Body of pancreas (tissue), 4 donors: Measurements from ENCODE around the gene BPHL. TPM values are rescaled to one million over a fixed set of nuclear protein-coding genes. Genes with fewer than 3 reads are reported as not detected.

ENCODE experiments used
- ATAC-seq: fragments of 150-250 bp; one replicate; pipeline ENCODE4 v1.9.1; 2016
- DNase-seq, 4 donors: peaks; one replicate each; pipeline ENCODE4 v3.0.0-alpha.2; 2019
- H3K27ac ChIP-seq, 4 donors: fragments of 200-600 bp; sonication (generic); 1 replicate in 3 of 4; 2 replicates in 1 of 4; pipeline versions ENCODE4 v1.5.1 to v1.6.1; 2016 to 2019; ENCODE audit warnings: mild to moderate bottlenecking in 1 of 4, mixed read lengths in 1 of 4, moderate library complexity in 1 of 4
- H3K27me3 ChIP-seq, 2 donors: fragments of 200-600 bp; sonication (generic); one replicate each; pipeline ENCODE4 v1.6.0; 2016; ENCODE audit warnings: mild to moderate bottlenecking in 1 of 2
- H3K36me3 ChIP-seq, 2 donors: fragments of 200-600 bp; sonication (generic); replicated peaks in 1 of 2; 2 replicates each; pipeline ENCODE4 v1.5.1; 2016; ENCODE audit warnings: low read depth in 2 of 2; ENCODE audit not compliant: insufficient read depth in 1 of 2
- H3K4me1 ChIP-seq: fragments of 200-600 bp; sonication (generic); one replicate; pipeline ENCODE4 v1.6.0; 2016
- H3K4me3 ChIP-seq, 2 donors: fragments of 200-600 bp; sonication (generic); 1 replicate in 1 of 2; 2 replicates in 1 of 2; pipeline ENCODE4 v1.5.1; 2016 to 2019
- H3K9me3 ChIP-seq, 3 donors: fragments of 200-600 bp; sonication (generic); 1 replicate in 2 of 3; 2 replicates in 1 of 3; pipeline ENCODE4 v1.5.1; 2016
- CTCF ChIP-seq, 7 experiments: fragments of 450-650 bp in 4 of 7; fragments of 200-600 bp in 3 of 7; sonication (generic) in 3 of 7; IDR thresholded peaks; one replicate each; pipeline ENCODE4 v1.5.1; 2016 to 2019; ENCODE audit warnings: antibody characterized with exemption in 7 of 7
- POLR2A ChIP-seq, 3 donors: fragments of 450-650 bp; IDR thresholded peaks; one replicate each; pipeline ENCODE4 v1.6.1; 2016; ENCODE audit warnings: antibody characterized with exemption in 3 of 3, mild to moderate bottlenecking in 2 of 3
- WGBS, 2 donors: methylation state at CpG; one replicate each; pipeline ENCODE4 v1.1.5; 2017; 5-methylcytosine and 5-hydroxymethylcytosine counted together
- intact Hi-C: fragments of 100-400 bp; cut with DNase I; formaldehyde crosslinking; loops from one replicate; pipeline ENCODE4 v1.15.1; 2023
- total RNA-seq, 2 donors: library from RNA; depleted of rRNA; stranded (reverse); fragments of >200 nt; gene quantifications; one replicate each; pipeline ENCODE4 v1.1.0, GENCODE V29; 2016

The BPHL gene
- total RNA-seq, 2 donors from 2014 or later: 15.6 to 21.8 TPM

GRCh38 chr6:3109761-3110160, 8.8 kb upstream of the BPHL start:
- Histone ChIP-seq H3K27me3 (no peaks in the 10 kb centered on the region), H3K9me3 (no peaks in the 10 kb centered on the region), H3K4me3 (no peak overlapping the region), H3K36me3 (peaks cover 18 to 21% of the 10 kb centered on the region in 2 donors), H3K4me1 (no peaks in the 10 kb centered on the region), H3K27ac (no peak overlapping the region)
- intact Hi-C loops: no loop called here
- DNase-seq: no peak
- WGBS, 2 donors: 87 to 93% methylated on average over 3 of the region's 3 CpGs
- no peak for TF ChIP-seq CTCF (IDR thresholded peaks at IDR 0.05)
- no peak for TF ChIP-seq POLR2A (IDR thresholded peaks at IDR 0.05)
- no peak for ATAC-seq

GRCh38 chr6:3114377-3114776, 4.1 kb upstream of the BPHL start:
- no peaks in the 10 kb centered on the region for H3K27me3 ChIP-seq
- TF ChIP-seq POLR2A (IDR thresholded peaks at IDR 0.05): no peak
- no peak for TF ChIP-seq CTCF (IDR thresholded peaks at IDR 0.05)
- H3K27ac ChIP-seq: no peak overlapping the region
- H3K36me3 ChIP-seq: peaks cover 4 to 5% of the 10 kb centered on the region in 2 donors
- intact Hi-C loops: no loop called here
- no peaks in the 10 kb centered on the region for H3K9me3 ChIP-seq
- DNase-seq (no peak), ATAC-seq (no peak)
- 92 to 94% methylated on average over 6 of the region's 6 CpGs for WGBS, 2 donors
- no peak overlapping the region for H3K4me3 ChIP-seq
- peaks cover 7% of the 10 kb centered on the region for H3K4me1 ChIP-seq

GRCh38 chr6:3117912-3118352, 579 bp upstream of the BPHL start:
- Histone ChIP-seq H3K27ac (peak overlapping the region; percentile 80 to 98 (median 94)), H3K4me3 (peak overlapping the region; percentile 69 to 77), H3K4me1 (peaks cover 22% of the 10 kb centered on the region), H3K27me3 (no peaks in the 10 kb centered on the region), H3K36me3 (peaks cover 0 to 2% of the 10 kb centered on the region in 2 donors), H3K9me3 (no peaks in the 10 kb centered on the region)
- DNase-seq: no peak
- no peak for TF ChIP-seq CTCF (IDR thresholded peaks at IDR 0.05)
- no peak for TF ChIP-seq POLR2A (IDR thresholded peaks at IDR 0.05)
- ATAC-seq: peak; percentile 0
- WGBS, 2 donors: 15 to 25% methylated on average over 5 to 8 of the region's 8 CpGs
- intact Hi-C loops: no loop called here

GRCh38 chr6:3119040-3119723, 671 bp downstream of the BPHL start:
- Histone ChIP-seq H3K4me3 (peak overlapping the region; percentile 69 to 77), H3K9me3 (no peaks in the 10 kb centered on the region), H3K27ac (peak overlapping the region; percentile 80 to 98 (median 94)), H3K36me3 (no peaks in the 10 kb centered on the region), H3K4me1 (peaks cover 22% of the 10 kb centered on the region), H3K27me3 (no peaks in the 10 kb centered on the region)
- 19 to 25% methylated on average over 17 to 19 of the region's 19 CpGs for WGBS, 2 donors
- ATAC-seq (peak; percentile 22), DNase-seq (peak in 2 of 4 donors; percentile 20 to 33)
- TF ChIP-seq CTCF (IDR thresholded peaks at IDR 0.05): no peak
- no peak for TF ChIP-seq POLR2A (IDR thresholded peaks at IDR 0.05)
- intact Hi-C loops: no loop called here

- H3K4me3 ChIP-seq: no peak overlapping the region
- whole genome bisulfite sequencing, 2 donors: 61 to 77% methylated on average over 5 of the region's 5 CpGs
- intact Hi-C loops: loop anchor here (5.0 kb wide), 2 partner anchors 42 to 132 kb away; no protein-coding TSS in a partner anchor
- H3K4me1 ChIP-seq: peaks cover 22% of the 10 kb centered on the region
- no peaks in the 10 kb centered on the region for H3K36me3 ChIP-seq
- DNase-seq (no peak), ATAC-seq (no peak)
- TF ChIP-seq CTCF (IDR thresholded peaks at IDR 0.05) (no peak), POLR2A (IDR thresholded peaks at IDR 0.05) (no peak)
- H3K27ac ChIP-seq: no peak overlapping the region
- no peaks in the 10 kb centered on the region for H3K9me3 ChIP-seq
- no peaks in the 10 kb centered on the region for H3K27me3 ChIP-seq
Observed at GRCh38 chr6:3120765-3121089, 2.2 kb downstream of the BPHL start.
